Chondrocyte (in vitro differentiated cells): ENCODE results near the gene TP63. TPM values are rescaled to one million over a fixed set of nuclear protein-coding genes. Genes with fewer than 3 reads are reported as not detected.
"Not testable (repeated sequence)": the region's sequence is repeated elsewhere in the genome, so short reads cannot be mapped to it uniquely, and the experiment has no call there.

Experiments used
- DNase-seq: peaks from one replicate; pipeline ENCODE4 v3.0.0; 2021; ENCODE audit warnings: mixed read lengths, low spot score
- H3K27ac Mint-ChIP-seq: one replicate; pipeline ENCODE4 v1.8.0; 2021; ENCODE audit warnings: mild to moderate bottlenecking, moderate library complexity, mixed read lengths; ENCODE audit not compliant: unreplicated experiment
- H3K27me3 Mint-ChIP-seq: 2 replicates; pipeline ENCODE4 v1.8.0; 2021; ENCODE audit warnings: low read depth, mixed read lengths
- H3K36me3 Mint-ChIP-seq: 2 replicates; pipeline ENCODE4 v1.8.0; 2021; ENCODE audit warnings: low read depth, mixed read lengths
- H3K4me1 Mint-ChIP-seq: 2 replicates; pipeline ENCODE4 v1.8.0; 2021; ENCODE audit warnings: low read depth, mild to moderate bottlenecking, mixed read lengths
- H3K4me3 Mint-ChIP-seq: one replicate; pipeline ENCODE4 v1.8.0; 2021; ENCODE audit warnings: mild to moderate bottlenecking, moderate library complexity, mixed read lengths; ENCODE audit not compliant: unreplicated experiment
- H3K9me3 Mint-ChIP-seq: 2 replicates; pipeline ENCODE4 v1.8.0; 2021; ENCODE audit warnings: low read depth, mixed read lengths
- CTCF ChIP-seq: fragments of 200-600 bp; sonication (generic); IDR thresholded peaks from 2 replicates; pipeline ENCODE4 v1.5.0; 2021; ENCODE audit warnings: antibody characterized with exemption, mild to moderate bottlenecking, moderate library complexity
- total RNA-seq: library from RNA; stranded (reverse); gene quantifications from 3 replicates; pipeline ENCODE4 v1.2.1, GENCODE V29; 2021

Gene TP63
- total RNA-seq, 1 donor from 2014 or later, result not detected

- H3K4me3 Mint-ChIP-seq, result no peak overlapping the region
- H3K27ac Mint-ChIP-seq, result no peak overlapping the region
- H3K36me3 Mint-ChIP-seq, result no peaks in the 10 kb centered on the region
- no peak for TF ChIP-seq CTCF
- H3K27me3 Mint-ChIP-seq, result peaks cover 15% of the 10 kb centered on the region
- no peak for DNase-seq
- no peaks in the 10 kb centered on the region for H3K4me1 Mint-ChIP-seq
- no peaks in the 10 kb centered on the region for H3K9me3 Mint-ChIP-seq
Measured at GRCh38 chr3:189597918-189598317, 33.3 kb upstream of the TP63 start.

GRCh38 chr3:189598530-189599225 is 32.5 kb upstream of the TP63 start:
- Mint-ChIP-seq H3K27me3 (peaks cover 15% of the 10 kb centered on the region), H3K36me3 (no peaks in the 10 kb centered on the region), H3K4me3 (no peak overlapping the region), H3K27ac (no peak overlapping the region), H3K9me3 (no peaks in the 10 kb centered on the region), H3K4me1 (no peaks in the 10 kb centered on the region)
- TF ChIP-seq CTCF, result no peak
- no peak for DNase-seq

GRCh38 chr3:189602471-189602870 is 28.7 kb upstream of the TP63 start:
- no peaks in the 10 kb centered on the region for H3K4me1 Mint-ChIP-seq
- no peak overlapping the region for H3K27ac Mint-ChIP-seq
- peaks cover 17% of the 10 kb centered on the region for H3K27me3 Mint-ChIP-seq
- H3K36me3 Mint-ChIP-seq, result no peaks in the 10 kb centered on the region
- no peak overlapping the region for H3K4me3 Mint-ChIP-seq
- H3K9me3 Mint-ChIP-seq, result peaks cover 11% of the 10 kb centered on the region
- DNase-seq, result no peak
- no peak for TF ChIP-seq CTCF

GRCh38 chr3:189605717-189606116 is 25.5 kb upstream of the TP63 start:
- no peak for TF ChIP-seq CTCF
- H3K27ac Mint-ChIP-seq, result no peak overlapping the region
- no peaks in the 10 kb centered on the region for H3K4me1 Mint-ChIP-seq
- H3K27me3 Mint-ChIP-seq, result peaks cover 23% of the 10 kb centered on the region
- DNase-seq, result no peak
- no peak overlapping the region for H3K4me3 Mint-ChIP-seq
- H3K9me3 Mint-ChIP-seq, result peaks cover 23% of the 10 kb centered on the region
- H3K36me3 Mint-ChIP-seq, result peaks cover 3% of the 10 kb centered on the region

- DNase-seq, result no peak
- no peak for TF ChIP-seq CTCF
- H3K4me1 Mint-ChIP-seq, result no peaks in the 10 kb centered on the region
- peaks cover 7% of the 10 kb centered on the region for H3K36me3 Mint-ChIP-seq
- no peak overlapping the region for H3K27ac Mint-ChIP-seq
- no peak overlapping the region for H3K4me3 Mint-ChIP-seq
- peaks cover 31% of the 10 kb centered on the region for H3K9me3 Mint-ChIP-seq
- peaks cover 21% of the 10 kb centered on the region for H3K27me3 Mint-ChIP-seq
Measured at GRCh38 chr3:189606774-189607173, 24.4 kb upstream of the TP63 start.

GRCh38 chr3:189612641-189613040 is 18.5 kb upstream of the TP63 start:
- DNase-seq, H3K4me3 Mint-ChIP-seq, H3K27ac Mint-ChIP-seq, H3K36me3 Mint-ChIP-seq, H3K4me1 Mint-ChIP-seq: not testable (repeated sequence)
- Mint-ChIP-seq H3K27me3 (peaks cover 19% of the 10 kb centered on the region), H3K9me3 (peaks cover 22% of the 10 kb centered on the region)
